ENCODE results near the gene KAZN.
"Not testable (repeated sequence)": the region's sequence is repeated elsewhere in the genome, so short reads cannot be mapped to it uniquely, and the experiment has no call there.

The KAZN gene

DNA sequence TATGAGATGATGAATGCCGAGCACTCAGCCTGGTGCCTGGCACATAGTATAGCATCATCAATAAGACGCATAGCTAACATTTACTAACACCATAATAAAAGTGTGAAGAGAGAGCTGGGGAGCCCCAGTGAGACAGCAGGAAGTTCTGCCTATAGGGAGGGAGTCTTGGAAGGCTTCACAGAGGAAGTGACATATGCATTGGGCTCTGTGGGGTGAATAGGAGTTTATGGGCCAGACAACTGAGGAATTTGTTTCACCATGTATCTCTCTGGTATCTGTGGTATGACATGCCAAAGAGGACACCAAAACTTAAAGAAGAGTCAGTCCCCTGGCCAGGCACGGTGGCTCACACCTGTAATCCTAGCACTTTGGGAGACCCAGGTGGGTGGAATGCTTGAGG is 436.8 kb downstream of the KAZN start:
- Histone ChIP-seq H3K4me1 (ENCODE audit: control insufficient read depth in 2 of 2, insufficient read depth in 2 of 2, low read length in 2 of 2) (no peaks in the 10 kb centered on the region), H3K9me3 (ENCODE audit: control insufficient read depth in 2 of 2, low read length in 2 of 2) (no peaks in the 10 kb centered on the region), H3K27me3 (ENCODE audit: control insufficient read depth in 2 of 2, insufficient read depth in 2 of 2, low read length in 2 of 2) (no peaks in the 10 kb centered on the region), H3K27ac (ENCODE audit: low read depth in 2 of 2, low read length in 2 of 2) (no peak overlapping the region), H3K36me3 (ENCODE audit: control insufficient read depth in 2 of 2, insufficient read depth in 2 of 2, low read length in 2 of 2) (no peaks in the 10 kb centered on the region), H3K4me3 (ENCODE audit: low read length in 2 of 2) (no peak overlapping the region), H3K9ac (ENCODE audit: low read depth in 1 of 2, low read length in 2 of 2) (no peak overlapping the region)

DNA sequence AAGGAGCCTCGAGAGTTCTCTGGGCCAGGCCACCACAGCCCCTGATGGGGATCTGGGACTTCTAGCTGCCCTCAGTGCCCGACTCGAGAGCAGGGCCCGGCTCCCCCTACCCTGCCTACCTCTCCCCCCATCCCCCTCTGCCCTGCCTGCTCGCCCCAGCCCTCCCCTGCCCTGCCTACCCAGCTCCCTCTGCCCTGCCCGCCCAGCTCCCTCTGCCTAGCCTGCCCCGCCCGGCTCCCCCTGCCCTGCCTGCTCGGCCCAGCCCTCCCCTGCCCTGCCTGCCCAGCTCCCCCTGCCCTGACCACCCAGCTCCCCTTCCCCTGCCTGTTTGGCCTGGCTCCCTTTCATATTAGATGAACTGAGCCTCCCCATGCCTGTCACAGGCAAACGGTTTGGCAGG is 437.6 kb downstream of the KAZN start:
- Histone ChIP-seq H3K4me1 (ENCODE audit: control insufficient read depth in 2 of 2, insufficient read depth in 2 of 2, low read length in 2 of 2) (no peaks in the 10 kb centered on the region), H3K9ac (ENCODE audit: low read depth in 1 of 2, low read length in 2 of 2) (no peak overlapping the region), H3K9me3 (ENCODE audit: control insufficient read depth in 2 of 2, low read length in 2 of 2) (no peaks in the 10 kb centered on the region), H3K27ac (ENCODE audit: low read depth in 2 of 2, low read length in 2 of 2) (no peak overlapping the region), H3K27me3 (ENCODE audit: control insufficient read depth in 2 of 2, insufficient read depth in 2 of 2, low read length in 2 of 2) (no peaks in the 10 kb centered on the region), H3K4me3 (ENCODE audit: low read length in 2 of 2) (no peak overlapping the region), H3K36me3 (ENCODE audit: control insufficient read depth in 2 of 2, insufficient read depth in 2 of 2, low read length in 2 of 2) (no peaks in the 10 kb centered on the region)

DNA sequence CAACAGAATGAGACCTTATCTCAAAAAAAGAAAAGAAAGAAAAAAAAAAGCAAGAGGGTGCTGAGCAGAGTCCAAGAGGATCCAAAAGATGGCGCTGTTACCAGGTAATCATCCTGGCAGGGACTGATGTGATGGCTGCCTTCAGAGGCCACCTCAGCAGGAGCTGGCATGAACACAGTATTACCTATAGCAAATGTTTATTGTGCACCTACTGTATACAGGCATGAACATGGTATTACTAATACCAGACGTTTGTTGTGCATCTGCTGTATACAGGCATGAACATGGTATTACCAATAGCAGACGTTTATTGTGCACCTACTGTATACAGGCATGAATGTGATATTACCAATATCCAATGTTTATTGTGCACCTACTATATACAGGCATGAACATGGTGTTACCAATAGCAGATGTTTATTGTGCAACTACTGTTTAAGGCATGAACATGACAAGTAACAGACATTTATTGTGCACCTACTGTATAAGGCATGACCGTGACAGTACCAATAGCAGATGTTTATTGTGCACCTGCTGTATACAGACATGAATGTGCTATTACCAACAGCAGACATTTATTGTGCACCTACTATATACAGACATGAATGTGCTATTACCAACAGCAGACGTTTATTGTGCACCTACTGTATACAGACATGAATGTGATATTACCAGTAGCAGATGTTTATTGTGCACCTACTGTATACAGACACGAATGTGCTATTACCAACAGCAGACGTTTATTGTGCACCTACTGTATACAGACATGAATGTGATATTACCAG is 439.9 kb downstream of the KAZN start:
- no peak overlapping the region for H3K4me3 ChIP-seq (ENCODE audit: low read length in 2 of 2)
- no peaks in the 10 kb centered on the region for H3K4me1 ChIP-seq (ENCODE audit: control insufficient read depth in 2 of 2, insufficient read depth in 2 of 2, low read length in 2 of 2)
- H3K36me3 ChIP-seq (ENCODE audit: control insufficient read depth in 2 of 2, insufficient read depth in 2 of 2, low read length in 2 of 2), result no peaks in the 10 kb centered on the region
- H3K27ac ChIP-seq (ENCODE audit: low read depth in 2 of 2, low read length in 2 of 2), result no peak overlapping the region
- no peak overlapping the region for H3K9ac ChIP-seq (ENCODE audit: low read depth in 1 of 2, low read length in 2 of 2)
- no peaks in the 10 kb centered on the region for H3K27me3 ChIP-seq (ENCODE audit: control insufficient read depth in 2 of 2, insufficient read depth in 2 of 2, low read length in 2 of 2)
- H3K9me3 ChIP-seq (ENCODE audit: control insufficient read depth in 2 of 2, low read length in 2 of 2), result no peaks in the 10 kb centered on the region

DNA sequence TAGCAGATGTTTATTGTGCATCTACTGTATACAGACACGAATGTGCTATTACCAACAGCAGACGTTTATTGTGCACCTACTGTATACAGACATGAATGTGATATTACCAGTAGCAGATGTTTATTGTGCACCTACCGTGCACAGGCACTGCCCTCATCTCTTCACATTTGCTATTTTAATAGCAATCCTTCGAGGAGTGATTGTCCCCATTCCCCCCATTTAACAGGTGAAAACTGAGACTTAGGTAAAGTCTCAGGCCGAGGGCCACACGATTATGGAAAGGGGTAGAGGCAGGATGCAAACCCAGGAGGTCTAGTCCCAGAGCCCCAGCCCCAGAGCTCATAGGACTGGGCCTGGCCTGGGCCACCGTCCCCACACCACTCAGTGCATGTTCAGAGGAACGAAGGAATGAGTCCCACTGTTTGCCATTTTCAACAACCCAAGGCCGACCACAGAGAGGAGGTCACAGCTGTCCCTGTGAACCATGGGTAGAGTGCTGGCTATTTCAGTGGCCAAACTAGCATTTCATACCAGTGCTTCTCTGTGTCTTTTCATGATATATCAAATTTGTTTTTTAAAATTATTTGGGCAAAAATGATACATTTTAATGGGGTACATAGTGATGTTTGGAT is 440.6 kb downstream of the KAZN start:
- Histone ChIP-seq H3K27me3 (ENCODE audit: control insufficient read depth in 2 of 2, insufficient read depth in 2 of 2, low read length in 2 of 2) (no peaks in the 10 kb centered on the region), H3K27ac (ENCODE audit: low read depth in 2 of 2, low read length in 2 of 2) (no peak overlapping the region), H3K9me3 (ENCODE audit: control insufficient read depth in 2 of 2, low read length in 2 of 2) (no peaks in the 10 kb centered on the region), H3K36me3 (ENCODE audit: control insufficient read depth in 2 of 2, insufficient read depth in 2 of 2, low read length in 2 of 2) (no peaks in the 10 kb centered on the region), H3K4me3 (ENCODE audit: low read length in 2 of 2) (no peak overlapping the region), H3K9ac (ENCODE audit: low read depth in 1 of 2, low read length in 2 of 2) (no peak overlapping the region), H3K4me1 (ENCODE audit: control insufficient read depth in 2 of 2, insufficient read depth in 2 of 2, low read length in 2 of 2) (no peaks in the 10 kb centered on the region)

DNA sequence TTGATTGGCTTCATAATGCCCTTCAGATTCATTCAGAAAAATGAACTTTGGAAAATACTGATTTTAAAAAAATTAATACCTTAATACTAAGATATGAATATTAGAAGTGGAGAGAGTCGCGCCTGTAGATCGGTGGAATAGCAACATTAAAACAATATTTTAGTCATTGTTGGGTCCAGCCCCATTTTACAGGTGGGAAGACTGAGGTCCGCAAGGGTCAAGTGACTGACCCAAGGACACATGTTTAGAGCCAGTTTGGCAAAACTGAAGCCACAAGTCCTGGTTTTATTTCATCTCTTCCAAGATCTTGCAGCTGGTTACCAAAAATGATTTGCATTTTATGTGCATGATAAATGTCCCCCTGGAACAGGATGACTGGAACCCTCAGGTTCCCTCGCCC is 441.4 kb downstream of the KAZN start:
- Histone ChIP-seq H3K36me3 (ENCODE audit: control insufficient read depth in 2 of 2, insufficient read depth in 2 of 2, low read length in 2 of 2) (no peaks in the 10 kb centered on the region), H3K4me3 (ENCODE audit: low read length in 2 of 2) (no peak overlapping the region), H3K27me3 (ENCODE audit: control insufficient read depth in 2 of 2, insufficient read depth in 2 of 2, low read length in 2 of 2) (no peaks in the 10 kb centered on the region), H3K9me3 (ENCODE audit: control insufficient read depth in 2 of 2, low read length in 2 of 2) (no peaks in the 10 kb centered on the region), H3K27ac (ENCODE audit: low read depth in 2 of 2, low read length in 2 of 2) (no peak overlapping the region), H3K4me1 (ENCODE audit: control insufficient read depth in 2 of 2, insufficient read depth in 2 of 2, low read length in 2 of 2) (no peaks in the 10 kb centered on the region), H3K9ac (ENCODE audit: low read depth in 1 of 2, low read length in 2 of 2) (no peak overlapping the region)

DNA sequence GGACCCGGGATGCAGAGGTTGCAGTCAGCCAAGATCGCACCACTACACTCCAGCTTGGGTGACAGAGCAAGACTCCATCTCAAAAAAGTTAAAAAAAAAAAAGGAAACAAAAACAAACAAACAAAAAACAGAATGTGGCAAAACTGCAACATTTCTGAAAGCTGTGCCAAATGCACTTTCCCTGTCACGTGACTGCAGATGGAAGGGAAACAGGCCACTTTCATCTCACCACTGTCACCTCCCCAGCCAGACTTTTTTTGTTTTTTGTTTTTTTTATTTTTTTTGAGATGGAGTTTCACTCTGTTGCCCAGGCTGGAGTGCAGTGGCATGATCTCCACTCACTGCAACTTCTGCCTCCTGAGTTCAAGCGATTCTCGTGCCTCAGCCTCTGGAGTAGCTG is 442.2 kb downstream of the KAZN start:
- H3K4me1 ChIP-seq (ENCODE audit: control insufficient read depth in 2 of 2, insufficient read depth in 2 of 2, low read length in 2 of 2); H3K9ac ChIP-seq (ENCODE audit: low read depth in 1 of 2, low read length in 2 of 2); H3K27me3 ChIP-seq (ENCODE audit: control insufficient read depth in 2 of 2, insufficient read depth in 2 of 2, low read length in 2 of 2); H3K36me3 ChIP-seq (ENCODE audit: control insufficient read depth in 2 of 2, insufficient read depth in 2 of 2, low read length in 2 of 2); H3K27ac ChIP-seq (ENCODE audit: low read depth in 2 of 2, low read length in 2 of 2); H3K4me3 ChIP-seq (ENCODE audit: low read length in 2 of 2); H3K9me3 ChIP-seq (ENCODE audit: control insufficient read depth in 2 of 2, low read length in 2 of 2): not testable (repeated sequence)

DNA sequence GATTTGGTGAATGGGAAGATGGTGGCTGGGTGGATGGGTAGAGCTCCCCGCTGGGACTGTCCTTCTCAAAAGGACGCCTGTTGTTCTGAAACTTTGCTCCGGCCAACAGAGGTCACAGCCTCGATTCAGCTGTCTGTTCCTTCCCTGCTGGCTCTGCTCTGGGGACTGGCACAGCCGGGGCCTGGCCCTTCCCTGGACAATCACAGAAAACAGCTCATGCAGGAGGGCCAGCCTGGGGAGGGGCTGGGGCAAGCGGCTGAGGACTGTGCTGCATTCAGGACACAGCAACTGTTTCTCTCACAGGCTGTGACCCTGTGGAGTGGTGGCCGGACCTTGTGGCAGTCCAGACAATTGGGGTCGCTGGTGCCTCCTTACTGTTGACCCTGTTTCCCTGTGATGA is 444.4 kb downstream of the KAZN start:
- Histone ChIP-seq H3K27ac (ENCODE audit: low read depth in 2 of 2, low read length in 2 of 2) (no peak overlapping the region), H3K27me3 (ENCODE audit: control insufficient read depth in 2 of 2, insufficient read depth in 2 of 2, low read length in 2 of 2) (no peaks in the 10 kb centered on the region), H3K4me1 (ENCODE audit: control insufficient read depth in 2 of 2, insufficient read depth in 2 of 2, low read length in 2 of 2) (no peaks in the 10 kb centered on the region), H3K36me3 (ENCODE audit: control insufficient read depth in 2 of 2, insufficient read depth in 2 of 2, low read length in 2 of 2) (no peaks in the 10 kb centered on the region), H3K9ac (ENCODE audit: low read depth in 1 of 2, low read length in 2 of 2) (no peak overlapping the region), H3K4me3 (ENCODE audit: low read length in 2 of 2) (no peak overlapping the region), H3K9me3 (ENCODE audit: control insufficient read depth in 2 of 2, low read length in 2 of 2) (no peaks in the 10 kb centered on the region)

DNA sequence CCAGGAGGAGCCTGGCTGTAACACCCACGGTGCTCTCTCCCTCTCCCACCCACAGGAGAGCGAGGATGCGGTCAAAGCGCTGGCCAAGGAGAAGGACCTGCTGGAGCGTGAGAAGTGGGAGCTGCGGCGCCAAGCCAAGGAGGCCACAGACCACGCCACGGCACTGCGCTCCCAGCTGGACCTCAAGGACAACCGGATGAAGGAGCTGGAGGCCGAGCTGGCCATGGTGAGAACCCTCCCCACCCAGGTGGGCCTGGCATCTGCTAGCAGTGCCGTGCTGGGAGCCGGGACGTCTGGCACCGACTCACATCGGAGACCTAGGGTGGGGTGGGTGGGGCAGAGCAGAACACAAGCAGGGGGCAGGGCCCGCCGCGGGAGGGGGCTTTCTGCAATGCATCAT is 445.4 kb downstream of the KAZN start:
- Histone ChIP-seq H3K4me3 (ENCODE audit: low read length in 2 of 2) (no peak overlapping the region), H3K36me3 (ENCODE audit: control insufficient read depth in 2 of 2, insufficient read depth in 2 of 2, low read length in 2 of 2) (no peaks in the 10 kb centered on the region), H3K9me3 (ENCODE audit: control insufficient read depth in 2 of 2, low read length in 2 of 2) (no peaks in the 10 kb centered on the region), H3K27me3 (ENCODE audit: control insufficient read depth in 2 of 2, insufficient read depth in 2 of 2, low read length in 2 of 2) (no peaks in the 10 kb centered on the region), H3K9ac (ENCODE audit: low read depth in 1 of 2, low read length in 2 of 2) (no peak overlapping the region), H3K4me1 (ENCODE audit: control insufficient read depth in 2 of 2, insufficient read depth in 2 of 2, low read length in 2 of 2) (no peaks in the 10 kb centered on the region), H3K27ac (ENCODE audit: low read depth in 2 of 2, low read length in 2 of 2) (no peak overlapping the region)

DNA sequence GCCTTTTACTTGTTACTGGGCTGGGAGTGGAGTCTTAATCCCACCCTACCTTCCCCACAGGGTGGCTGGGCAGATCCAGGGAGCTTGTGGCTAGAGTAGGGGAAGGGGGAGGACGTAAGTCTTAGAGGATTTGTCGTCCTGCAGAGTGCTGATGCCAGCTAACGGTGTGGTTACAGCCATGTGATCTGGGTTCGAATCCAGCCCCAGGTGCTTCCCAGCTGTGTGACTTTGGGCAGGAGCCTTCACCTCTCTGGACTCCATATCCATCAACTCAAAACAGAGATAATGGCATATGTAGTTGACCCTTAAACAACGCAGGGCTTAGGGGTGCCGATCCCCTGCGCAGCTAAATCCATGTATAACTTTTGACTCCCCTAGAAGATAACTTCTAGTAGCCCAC is 446.6 kb downstream of the KAZN start:
- Histone ChIP-seq H3K27me3 (ENCODE audit: control insufficient read depth in 2 of 2, insufficient read depth in 2 of 2, low read length in 2 of 2) (no peaks in the 10 kb centered on the region), H3K4me3 (ENCODE audit: low read length in 2 of 2) (no peak overlapping the region), H3K4me1 (ENCODE audit: control insufficient read depth in 2 of 2, insufficient read depth in 2 of 2, low read length in 2 of 2) (no peaks in the 10 kb centered on the region), H3K9me3 (ENCODE audit: control insufficient read depth in 2 of 2, low read length in 2 of 2) (no peaks in the 10 kb centered on the region), H3K27ac (ENCODE audit: low read depth in 2 of 2, low read length in 2 of 2) (no peak overlapping the region), H3K36me3 (ENCODE audit: control insufficient read depth in 2 of 2, insufficient read depth in 2 of 2, low read length in 2 of 2) (no peaks in the 10 kb centered on the region), H3K9ac (ENCODE audit: low read depth in 1 of 2, low read length in 2 of 2) (no peak overlapping the region)

DNA sequence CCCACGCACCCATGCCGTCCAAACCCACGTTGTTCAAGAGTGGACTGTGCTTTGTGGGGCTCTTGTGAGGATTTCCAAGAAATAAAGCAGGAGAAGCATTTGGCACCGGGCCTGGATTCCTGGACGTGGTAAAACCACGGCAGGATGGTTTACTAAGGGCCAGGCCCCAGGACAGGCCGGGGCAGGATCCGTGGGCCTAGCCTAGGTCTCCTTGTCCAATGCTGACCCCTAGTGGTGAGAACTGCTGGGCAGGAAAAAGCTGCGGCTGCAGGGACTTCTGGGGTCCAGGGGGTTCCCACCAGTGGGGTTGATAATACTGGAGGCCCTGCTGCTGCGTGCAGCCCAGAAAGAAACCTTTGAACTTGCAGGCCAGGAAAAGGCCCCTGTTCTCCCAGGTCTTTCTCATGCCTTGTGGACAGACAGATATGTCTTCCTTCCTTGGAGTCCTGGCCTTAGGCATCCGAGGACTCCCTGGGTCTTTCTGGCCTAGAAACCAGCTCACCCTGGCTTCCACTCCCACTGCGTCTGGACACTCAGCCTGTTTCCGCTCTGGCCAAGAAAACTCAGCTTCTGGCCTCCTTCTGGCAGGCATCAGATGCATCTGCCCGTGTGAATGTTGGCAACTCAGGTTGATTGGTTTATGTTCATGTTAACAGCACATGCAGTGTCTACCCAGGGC is 448.1 kb downstream of the KAZN start:
- Histone ChIP-seq H3K36me3 (ENCODE audit: control insufficient read depth in 2 of 2, insufficient read depth in 2 of 2, low read length in 2 of 2) (no peaks in the 10 kb centered on the region), H3K4me1 (ENCODE audit: control insufficient read depth in 2 of 2, insufficient read depth in 2 of 2, low read length in 2 of 2) (no peaks in the 10 kb centered on the region), H3K9ac (ENCODE audit: low read depth in 1 of 2, low read length in 2 of 2) (no peak overlapping the region), H3K9me3 (ENCODE audit: control insufficient read depth in 2 of 2, low read length in 2 of 2) (no peaks in the 10 kb centered on the region), H3K27ac (ENCODE audit: low read depth in 2 of 2, low read length in 2 of 2) (no peak overlapping the region), H3K27me3 (ENCODE audit: control insufficient read depth in 2 of 2, insufficient read depth in 2 of 2, low read length in 2 of 2) (no peaks in the 10 kb centered on the region), H3K4me3 (ENCODE audit: low read length in 2 of 2) (no peak overlapping the region)
